Mesenchymal stem cell (in vitro differentiated cells and primary cell): ENCODE data around the gene RAPGEF6.

Experiments used
- DNase-seq: peaks from one replicate; pipeline ENCODE4 v3.0.0-alpha.2; 2013
- H2AFZ ChIP-seq: one replicate; pipeline ENCODE4 v1.6.1; 2013; ENCODE audit warnings: low read depth, mild to moderate bottlenecking, control low read depth, inconsistent platforms, low read length, moderate library complexity
- H2AK5ac ChIP-seq: 2 replicates; pipeline ENCODE4 v1.6.1; 2013; ENCODE audit warnings: low read length, moderate library complexity, mild to moderate bottlenecking, inconsistent platforms; ENCODE audit not compliant: severe bottlenecking
- H2BK120ac ChIP-seq: one replicate; pipeline ENCODE4 v1.6.1; 2013; ENCODE audit warnings: low read depth, mild to moderate bottlenecking, inconsistent platforms, low read length, moderate library complexity
- H2BK12ac ChIP-seq, 2 experiments: one replicate each; pipeline ENCODE4 v1.6.1; 2013; ENCODE audit warnings: inconsistent platforms in 2 of 2, low read length in 2 of 2, mild to moderate bottlenecking in 2 of 2, moderate library complexity in 2 of 2, control low read depth in 1 of 2
- H2BK15ac ChIP-seq: one replicate; pipeline ENCODE4 v1.6.1; 2013; ENCODE audit warnings: mild to moderate bottlenecking, low read depth, inconsistent platforms; ENCODE audit not compliant: poor library complexity, severe bottlenecking
- H2BK5ac ChIP-seq: 2 replicates; pipeline ENCODE4 v1.6.1; 2013; ENCODE audit warnings: low read depth, mild to moderate bottlenecking, low read length, control low read depth, inconsistent platforms; ENCODE audit not compliant: poor library complexity, severe bottlenecking
- H3K14ac ChIP-seq, 2 experiments: one replicate each; pipeline ENCODE4 v1.6.1; 2013; ENCODE audit warnings: inconsistent platforms in 2 of 2, low read length in 2 of 2, control low read depth in 1 of 2, mild to moderate bottlenecking in 1 of 2, moderate library complexity in 1 of 2
- H3K18ac ChIP-seq, 2 experiments: one replicate each; pipeline ENCODE4 v1.6.1; 2013; ENCODE audit warnings: inconsistent platforms in 2 of 2, low read length in 2 of 2, control low read depth in 1 of 2, low read depth in 1 of 2, mild to moderate bottlenecking in 1 of 2
- H3K23ac ChIP-seq, 2 experiments: one replicate each; pipeline ENCODE4 v1.6.1; 2013; ENCODE audit warnings: inconsistent platforms in 2 of 2, low read length in 2 of 2, mild to moderate bottlenecking in 2 of 2, moderate library complexity in 2 of 2, control low read depth in 1 of 2
- H3K27ac ChIP-seq: 2 replicates; pipeline ENCODE4 v1.5.1; 2013; ENCODE audit warnings: mild to moderate bottlenecking, moderate library complexity, low read length, control low read depth, inconsistent platforms; ENCODE audit not compliant: poor library complexity, severe bottlenecking
- H3K27me3 ChIP-seq, 2 experiments: 2 replicates each; pipeline versions ENCODE4 v1.6.1 to v1.7.0; 2013; ENCODE audit warnings: low read length in 2 of 2, mild to moderate bottlenecking in 2 of 2, moderate library complexity in 2 of 2, control low read depth in 1 of 2, inconsistent platforms in 1 of 2; ENCODE audit not compliant: control insufficient read depth in 1 of 2, insufficient read depth in 1 of 2
- H3K36me3 ChIP-seq, 2 experiments: 2 replicates each; pipeline versions ENCODE4 v1.6.1 to v1.7.0; 2013; ENCODE audit warnings: low read length in 2 of 2, control low read depth in 1 of 2, inconsistent platforms in 1 of 2, low read depth in 1 of 2, mild to moderate bottlenecking in 1 of 2; ENCODE audit not compliant: insufficient read depth in 2 of 2, control insufficient read depth in 1 of 2
- H3K4ac ChIP-seq, 2 experiments: one replicate each; pipeline ENCODE4 v1.6.1; 2013; ENCODE audit warnings: inconsistent platforms in 2 of 2, low read length in 2 of 2, mild to moderate bottlenecking in 2 of 2, moderate library complexity in 2 of 2, control low read depth in 1 of 2, low read depth in 1 of 2
- H3K4me1 ChIP-seq: 2 replicates; pipeline ENCODE4 v1.6.1; 2013; ENCODE audit warnings: low read depth, low read length, control low read depth; ENCODE audit not compliant: control insufficient read depth, insufficient read depth
- H3K4me2 ChIP-seq: 2 replicates; pipeline ENCODE4 v1.6.1; 2013; ENCODE audit warnings: low read length, mild to moderate bottlenecking, inconsistent platforms; ENCODE audit not compliant: poor library complexity, severe bottlenecking
- H3K4me3 ChIP-seq, 2 experiments: 2 replicates each; pipeline versions ENCODE4 v1.5.1 to v1.7.0; 2013; ENCODE audit warnings: low read length in 2 of 2, mild to moderate bottlenecking in 2 of 2, control low read depth in 1 of 2, low read depth in 1 of 2; ENCODE audit not compliant: insufficient read depth in 1 of 2
- H3K79me1 ChIP-seq: replicated peaks from 2 replicates; pipeline ENCODE4 v1.6.1; 2013; ENCODE audit warnings: mild to moderate bottlenecking, control low read depth, low read length, inconsistent platforms; ENCODE audit not compliant: poor library complexity, severe bottlenecking
- H3K9ac ChIP-seq: 2 replicates; pipeline ENCODE4 v1.7.0; 2013; ENCODE audit warnings: mild to moderate bottlenecking, low read length, moderate library complexity
- H3K9me3 ChIP-seq: 2 replicates; pipeline ENCODE4 v1.7.0; 2013; ENCODE audit warnings: mild to moderate bottlenecking, low read length; ENCODE audit not compliant: control insufficient read depth
- H4K8ac ChIP-seq: one replicate; pipeline ENCODE4 v1.6.1; 2013; ENCODE audit warnings: inconsistent platforms, mild to moderate bottlenecking, low read length, moderate library complexity
- H4K91ac ChIP-seq: one replicate; pipeline ENCODE4 v1.6.1; 2013; ENCODE audit warnings: mild to moderate bottlenecking, low read length, inconsistent platforms
- WGBS: methylation state at CpG from one replicate; pipeline ENCODE4 v1.1.7; 2013; ENCODE audit warnings: mixed read lengths; 5-methylcytosine and 5-hydroxymethylcytosine counted together

RAPGEF6 gene

GRCh38 chr5:131541071-131541470 is 94.0 kb downstream of the RAPGEF6 start:
- no peak for DNase-seq
- Histone ChIP-seq H3K36me3 (no peaks in the 10 kb centered on the region), H2BK5ac (no peak overlapping the region), H3K9ac (no peak overlapping the region), H3K79me1 (peaks cover 4% of the 10 kb centered on the region), H3K9me3 (no peaks in the 10 kb centered on the region), H2BK120ac (no peak overlapping the region), H3K18ac (no peak overlapping the region), H3K27me3 (no peaks in the 10 kb centered on the region), H3K4ac (no peak overlapping the region), H2AFZ (no peak overlapping the region), H2BK12ac (no peak overlapping the region), H3K4me2 (no peak overlapping the region), H2BK15ac (no peak overlapping the region), H4K8ac (no peak overlapping the region), H2AK5ac (no peak overlapping the region), H3K4me1 (no peaks in the 10 kb centered on the region), H3K14ac (no peak overlapping the region), H3K23ac (no peak overlapping the region), H3K27ac (no peak overlapping the region), H3K4me3 (no peak overlapping the region), H4K91ac (no peak overlapping the region)

GRCh38 chr5:131539251-131539650 is 95.8 kb downstream of the RAPGEF6 start:
- WGBS, result 100% methylated on average over 1 of the region's 1 CpG

GRCh38 chr5:131538177-131538593 is 96.8 kb downstream of the RAPGEF6 start:
- H3K9ac ChIP-seq, result no peak overlapping the region
- no peak overlapping the region for H3K23ac ChIP-seq
- peak; percentile 79 for DNase-seq
- H2BK12ac ChIP-seq, result no peak overlapping the region
- no peak overlapping the region for H2AFZ ChIP-seq
- no peak overlapping the region for H4K91ac ChIP-seq
- peaks cover 5% of the 10 kb centered on the region for H3K79me1 ChIP-seq
- no peaks in the 10 kb centered on the region for H3K4me1 ChIP-seq
- H2AK5ac ChIP-seq, result no peak overlapping the region
- H2BK120ac ChIP-seq, result no peak overlapping the region
- H3K36me3 ChIP-seq, result no peaks in the 10 kb centered on the region
- H3K9me3 ChIP-seq, result no peaks in the 10 kb centered on the region
- H3K4me2 ChIP-seq, result no peak overlapping the region
- H3K27ac ChIP-seq, result no peak overlapping the region
- no peaks in the 10 kb centered on the region for H3K27me3 ChIP-seq
- no peak overlapping the region for H3K4me3 ChIP-seq
- H3K4ac ChIP-seq, result no peak overlapping the region
- H2BK15ac ChIP-seq, result no peak overlapping the region
- WGBS, result no CpG with 5 or more reads among the region's 3 CpGs
- H2BK5ac ChIP-seq, result no peak overlapping the region
- H4K8ac ChIP-seq, result no peak overlapping the region
- no peak overlapping the region for H3K14ac ChIP-seq
- no peak overlapping the region for H3K18ac ChIP-seq

More at GRCh38 chr5:131539251-131539650, 95.8 kb downstream of the RAPGEF6 start:
- Histone ChIP-seq H3K36me3 (no peaks in the 10 kb centered on the region), H2AK5ac (no peak overlapping the region), H3K27ac (no peak overlapping the region), H3K4me3 (no peak overlapping the region), H2AFZ (no peak overlapping the region), H4K91ac (no peak overlapping the region), H3K18ac (no peak overlapping the region), H3K4me2 (no peak overlapping the region), H4K8ac (no peak overlapping the region), H2BK5ac (no peak overlapping the region), H3K4me1 (no peaks in the 10 kb centered on the region), H2BK15ac (no peak overlapping the region), H3K9me3 (no peaks in the 10 kb centered on the region), H3K23ac (no peak overlapping the region), H3K79me1 (peaks cover 5% of the 10 kb centered on the region), H3K14ac (no peak overlapping the region), H3K4ac (no peak overlapping the region), H3K9ac (no peak overlapping the region), H3K27me3 (no peaks in the 10 kb centered on the region), H2BK12ac (no peak overlapping the region), H2BK120ac (no peak overlapping the region)
- DNase-seq, result no peak

GRCh38 chr5:131536850-131537448 is 98.1 kb downstream of the RAPGEF6 start:
- Histone ChIP-seq H4K8ac (no peak overlapping the region), H2BK5ac (no peak overlapping the region), H2AK5ac (no peak overlapping the region), H3K27me3 (no peaks in the 10 kb centered on the region), H3K4me1 (no peaks in the 10 kb centered on the region), H3K4me3 (no peak overlapping the region), H3K79me1 (peaks cover 5% of the 10 kb centered on the region), H3K27ac (no peak overlapping the region), H3K14ac (no peak overlapping the region), H2BK15ac (no peak overlapping the region), H2AFZ (no peak overlapping the region), H3K9ac (no peak overlapping the region), H3K4me2 (no peak overlapping the region), H2BK12ac (no peak overlapping the region), H4K91ac (no peak overlapping the region), H3K36me3 (no peaks in the 10 kb centered on the region), H3K23ac (no peak overlapping the region), H3K4ac (no peak overlapping the region), H3K18ac (no peak overlapping the region), H2BK120ac (no peak overlapping the region), H3K9me3 (no peaks in the 10 kb centered on the region)
- no peak for DNase-seq
- WGBS, result 100% methylated on average over 1 of the region's 2 CpGs
